RPMI8226 (cell line): ENCODE results near the gene AUH.
A peak's percentile ranks its signal among the peaks of the same experiment; 100 is the strongest.
"Not testable (repeated sequence)": the region's sequence is repeated elsewhere in the genome, so short reads cannot be mapped to it uniquely, and the experiment has no call there.

Experiments
- DNase-seq: peaks from one replicate; pipeline ENCODE4 v3.0.0-alpha.2; 2015

Gene AUH

GRCh38 chr9:91202736-91203283 lies 158.9 kb downstream of the AUH start:
- no peak for DNase-seq

GRCh38 chr9:91200692-91201336 lies 160.9 kb downstream of the AUH start:
- DNase-seq: no peak

DNA sequence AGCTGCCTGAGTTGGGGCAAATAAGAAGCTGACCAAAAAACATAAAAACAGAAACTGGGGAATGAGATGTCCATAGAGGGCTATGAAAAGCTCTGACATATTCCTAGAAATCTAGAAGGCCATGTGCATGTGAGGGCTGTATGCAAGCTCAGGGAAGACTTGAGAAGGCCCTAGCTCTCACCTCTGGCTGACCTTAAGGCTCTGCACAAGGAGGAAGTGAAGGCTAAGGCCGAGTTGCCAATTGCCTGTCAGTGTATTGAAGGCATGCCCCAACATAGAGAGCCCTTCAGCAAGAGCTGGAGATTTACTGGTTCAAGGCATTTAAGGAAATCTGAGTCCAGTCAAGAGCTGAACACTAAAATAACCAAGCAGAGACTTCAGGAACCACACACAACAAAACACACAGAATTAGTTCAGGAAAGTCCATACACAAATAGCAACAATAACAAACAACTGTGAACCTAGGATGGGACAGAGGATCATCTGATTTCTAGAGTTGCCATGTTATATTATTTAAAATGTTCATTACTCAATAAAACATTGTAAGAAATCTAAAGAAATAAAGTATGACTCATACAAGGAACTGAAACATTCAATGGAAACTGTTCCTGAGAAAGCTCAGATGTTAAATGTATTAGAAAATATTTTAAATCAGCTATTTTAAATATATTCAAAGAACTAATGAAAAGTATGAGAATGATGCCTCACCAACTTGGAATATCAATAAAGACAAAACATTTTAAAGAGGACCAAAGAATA lies 161.8 kb downstream of the AUH start:
- DNase-seq: peak; percentile 43

GRCh38 chr9:91198881-91199280 lies 162.8 kb downstream of the AUH start:
- DNase-seq: not testable (repeated sequence)

DNA sequence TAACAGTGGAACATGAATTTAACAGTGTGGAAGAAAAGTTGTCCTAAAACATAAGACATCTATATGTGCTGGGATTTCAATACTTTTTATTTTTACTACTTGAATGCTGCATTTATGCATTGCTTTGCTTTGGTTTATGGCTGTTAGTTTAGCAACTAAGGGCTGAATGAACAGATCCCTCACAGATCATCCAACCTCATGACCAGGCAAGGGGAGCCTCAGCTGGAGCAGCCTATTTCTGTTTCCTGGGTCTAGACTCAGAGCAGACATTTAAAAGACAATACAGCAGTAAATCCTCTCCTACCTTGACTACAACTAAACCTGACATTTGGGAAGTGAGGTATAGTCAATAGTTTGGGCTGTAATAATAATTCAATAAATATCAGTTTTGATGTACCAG lies 163.3 kb downstream of the AUH start:
- DNase-seq: no peak

DNA sequence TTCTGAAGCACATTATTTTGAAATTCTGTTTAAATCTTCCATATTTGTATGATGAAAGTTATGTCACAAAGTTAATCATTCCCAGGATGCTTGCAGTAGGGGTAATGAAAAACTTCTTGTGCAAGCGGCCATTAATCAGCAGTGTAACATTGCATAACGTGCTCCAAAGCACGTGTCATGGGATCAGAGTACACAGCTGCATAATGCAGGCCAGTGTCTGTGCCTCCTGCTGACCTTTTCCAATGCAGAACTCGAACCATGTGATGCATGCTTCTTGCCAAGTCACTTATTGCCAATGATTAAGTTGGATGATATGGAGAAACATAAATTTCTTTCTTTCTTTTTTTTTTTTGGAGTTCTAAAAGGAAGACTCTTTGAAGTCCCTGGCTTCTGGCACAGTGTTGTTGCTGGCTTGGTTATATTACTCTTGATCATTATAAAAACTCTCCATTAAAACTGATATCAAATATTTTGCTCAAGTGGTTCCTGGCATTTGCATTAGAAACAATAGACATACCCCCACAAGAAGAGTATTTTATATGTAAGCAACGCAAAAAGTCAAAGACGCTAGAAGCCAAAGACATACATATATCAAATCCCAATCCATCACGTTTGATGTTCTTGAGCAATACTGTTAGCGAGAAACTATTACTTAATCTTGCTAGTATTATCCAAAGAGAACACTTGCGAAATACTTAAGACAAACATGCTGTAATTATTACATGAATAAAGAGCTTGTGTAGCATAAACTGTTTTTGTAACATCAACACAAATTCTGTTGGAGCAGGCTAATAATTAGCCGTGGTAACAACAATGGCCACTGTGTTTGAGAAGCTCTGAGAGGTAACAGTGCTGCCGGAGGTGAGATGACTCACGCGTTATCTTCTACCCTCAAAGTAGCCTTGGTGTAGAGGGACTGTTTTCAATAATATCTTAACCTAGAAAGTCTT lies 164.2 kb downstream of the AUH start:
- no peak for DNase-seq

GRCh38 chr9:91196103-91196950 lies 165.4 kb downstream of the AUH start:
- no peak for DNase-seq

GRCh38 chr9:91195372-91196012 lies 166.2 kb downstream of the AUH start:
- no peak for DNase-seq

- peak; percentile 82 for DNase-seq
These were observed 167.9 kb downstream of the AUH start for GRCh38 chr9:91193658-91194391.

DNA sequence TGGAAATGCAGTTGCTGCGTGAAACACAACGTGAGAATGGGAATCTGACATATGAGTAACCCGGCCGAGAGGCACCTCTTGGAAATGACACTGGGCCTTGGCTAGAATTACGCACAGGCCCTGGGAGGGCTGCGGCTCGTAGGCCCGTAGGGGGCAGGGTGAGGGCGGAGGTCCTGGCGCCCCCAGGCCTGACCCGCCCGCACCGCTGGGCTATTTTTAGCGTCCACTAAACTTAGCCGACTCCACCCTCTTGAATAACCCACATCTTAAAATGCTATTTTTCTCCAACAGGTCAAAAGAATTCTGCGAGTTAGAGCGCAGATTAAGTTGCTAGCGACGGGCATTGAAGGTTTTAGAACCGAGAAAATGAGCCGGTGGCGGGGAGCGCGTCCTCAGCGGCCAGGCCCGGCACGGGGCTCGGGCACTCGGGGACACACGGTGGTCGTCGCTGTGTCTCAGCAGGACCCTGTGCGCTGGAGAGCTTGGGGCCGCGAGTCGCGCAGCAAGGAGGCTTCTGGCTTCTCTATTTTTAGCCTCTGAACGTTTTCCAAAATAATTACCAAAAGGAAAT lies 168.5 kb downstream of the AUH start:
- peak; percentile 81 for DNase-seq

DNA sequence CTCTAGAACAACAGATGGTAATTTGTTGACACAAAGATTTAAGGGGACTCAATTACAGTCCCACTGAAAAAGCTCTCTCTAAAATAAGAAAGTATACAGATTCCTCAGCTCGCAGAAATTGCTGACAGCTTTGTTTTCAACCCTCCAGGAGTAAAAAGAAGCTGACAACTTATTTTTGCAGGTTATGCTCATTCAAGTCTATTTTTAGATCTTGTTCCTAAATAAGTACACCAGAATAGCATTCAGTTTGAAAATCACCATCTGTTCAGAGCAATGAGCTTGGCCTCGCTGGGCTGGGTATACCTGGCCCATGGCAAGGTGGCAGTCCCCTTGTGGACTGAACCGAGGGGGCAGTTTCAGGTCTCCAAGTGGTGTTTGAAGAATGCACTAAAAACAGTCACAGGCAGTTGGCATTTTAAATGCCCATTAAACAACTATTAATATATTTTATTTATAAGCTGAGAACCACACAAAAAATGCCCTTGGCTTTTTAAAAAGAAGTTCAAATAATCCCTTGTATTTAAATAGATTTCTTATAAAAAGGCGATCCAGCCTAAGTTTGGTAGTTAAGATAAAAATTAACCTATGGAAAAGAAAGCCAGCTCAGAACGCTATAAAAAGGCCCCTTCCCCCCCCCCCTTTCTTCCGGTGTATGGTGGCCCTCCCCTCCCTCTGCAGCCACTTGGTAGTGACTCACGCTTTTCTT lies 169.2 kb downstream of the AUH start:
- peak; percentile 90 for DNase-seq

DNA sequence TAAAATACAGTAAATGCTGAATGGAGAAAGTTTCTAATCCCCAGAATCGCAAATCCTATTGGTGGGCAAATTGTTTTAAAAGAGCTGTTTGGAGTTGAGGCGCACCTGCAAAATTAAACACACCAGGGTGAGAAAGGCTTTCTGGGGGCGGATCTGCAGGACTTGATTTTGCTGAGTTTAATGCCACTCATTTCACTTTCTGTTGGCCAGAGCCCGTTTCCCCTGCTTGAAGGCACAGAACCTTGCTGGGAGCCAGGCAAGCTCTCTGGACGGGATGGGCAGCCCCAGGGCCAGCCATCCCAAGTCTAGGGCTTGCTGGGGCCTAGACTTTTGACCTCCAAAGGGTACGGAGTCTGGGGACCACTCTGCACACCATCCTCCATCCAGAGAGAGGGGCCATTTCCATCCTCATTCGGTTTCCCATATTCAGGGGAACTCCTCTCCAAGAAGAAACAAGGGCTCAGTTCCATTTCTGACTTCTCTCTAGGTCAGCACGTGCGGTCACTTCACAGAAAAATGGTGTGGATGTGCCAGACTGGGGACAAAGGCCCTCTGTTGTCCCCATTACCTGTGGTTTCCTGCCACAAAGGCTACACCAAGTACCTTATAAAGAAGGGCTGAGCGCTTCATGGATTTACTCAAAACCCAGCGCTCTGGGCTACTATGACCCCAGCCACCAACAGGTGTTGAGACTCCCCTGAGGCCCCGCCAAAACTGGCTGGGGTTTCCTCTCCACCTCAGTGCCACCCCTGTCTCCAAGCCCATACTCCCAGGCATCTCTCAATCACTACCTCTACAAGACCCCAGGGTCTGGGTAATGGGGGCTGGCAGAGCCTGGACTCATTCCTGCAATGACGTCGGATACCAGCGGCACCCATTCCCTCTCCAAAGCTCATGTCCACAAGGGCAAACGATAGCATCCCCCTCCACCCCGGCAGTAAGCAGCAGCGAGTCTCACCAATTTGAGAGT lies 170.0 kb downstream of the AUH start:
- peak; percentile 85 for DNase-seq

- no peak for DNase-seq
These were observed 171.7 kb downstream of the AUH start for GRCh38 chr9:91190062-91190461.

DNA sequence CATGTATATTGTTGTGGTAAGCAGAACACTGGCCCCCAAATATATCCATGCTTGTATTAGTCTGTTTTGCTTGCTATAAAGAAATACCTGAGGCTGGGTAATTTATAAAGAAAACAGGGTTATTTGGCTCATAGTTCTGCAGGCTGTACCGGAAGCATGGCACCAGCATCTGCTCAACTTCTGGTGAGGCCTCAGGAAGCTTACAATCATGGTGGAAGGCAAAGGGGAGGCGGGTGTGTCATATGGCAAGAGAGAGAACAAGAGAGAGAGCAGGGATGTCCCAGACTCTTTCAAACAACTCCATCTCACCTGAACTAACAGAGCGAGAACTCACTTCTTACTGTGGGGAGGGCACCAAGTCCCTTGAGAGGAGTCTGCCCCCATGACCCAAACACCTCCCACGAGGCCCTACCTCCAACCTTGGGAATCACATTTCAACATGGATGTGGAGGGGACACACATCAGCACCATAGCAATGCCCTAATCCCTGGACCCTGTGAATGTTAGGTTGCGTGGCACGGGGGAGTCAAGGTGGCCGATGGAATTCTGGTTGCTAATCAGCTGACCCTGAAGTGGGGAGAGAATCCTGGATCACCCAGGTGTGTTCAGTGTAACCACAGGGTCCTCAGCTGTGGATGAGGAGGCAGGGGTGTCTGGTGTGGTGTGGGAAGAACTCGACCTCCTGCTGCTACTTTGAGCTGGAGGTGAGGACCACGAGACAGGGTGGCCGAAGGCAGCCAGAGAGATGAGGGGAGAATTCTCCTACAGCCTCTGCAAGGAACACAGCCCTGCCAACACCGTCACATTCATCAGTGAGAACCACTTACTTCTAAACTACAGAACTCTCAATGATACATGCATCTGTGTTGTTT lies 172.8 kb downstream of the AUH start:
- DNase-seq: no peak

DNA sequence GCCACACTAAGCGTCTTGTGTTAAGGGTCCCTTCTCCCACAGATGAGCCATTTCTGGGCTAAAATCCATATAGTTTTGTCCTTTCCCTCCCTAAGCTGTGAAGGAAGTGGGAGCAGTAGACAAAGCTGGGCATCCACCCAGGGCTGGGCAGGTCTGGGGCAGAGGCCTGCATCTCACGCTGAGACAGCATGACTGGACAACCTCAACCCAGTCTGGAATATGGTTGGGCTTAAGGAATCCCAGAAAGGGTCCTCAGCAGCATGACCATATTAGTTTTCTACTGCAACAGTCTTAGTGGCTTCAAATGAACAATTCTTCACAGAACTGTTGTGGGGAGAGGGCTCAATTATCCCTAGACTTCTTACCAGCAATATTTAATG lies 173.8 kb downstream of the AUH start:
- no peak for DNase-seq

DNA sequence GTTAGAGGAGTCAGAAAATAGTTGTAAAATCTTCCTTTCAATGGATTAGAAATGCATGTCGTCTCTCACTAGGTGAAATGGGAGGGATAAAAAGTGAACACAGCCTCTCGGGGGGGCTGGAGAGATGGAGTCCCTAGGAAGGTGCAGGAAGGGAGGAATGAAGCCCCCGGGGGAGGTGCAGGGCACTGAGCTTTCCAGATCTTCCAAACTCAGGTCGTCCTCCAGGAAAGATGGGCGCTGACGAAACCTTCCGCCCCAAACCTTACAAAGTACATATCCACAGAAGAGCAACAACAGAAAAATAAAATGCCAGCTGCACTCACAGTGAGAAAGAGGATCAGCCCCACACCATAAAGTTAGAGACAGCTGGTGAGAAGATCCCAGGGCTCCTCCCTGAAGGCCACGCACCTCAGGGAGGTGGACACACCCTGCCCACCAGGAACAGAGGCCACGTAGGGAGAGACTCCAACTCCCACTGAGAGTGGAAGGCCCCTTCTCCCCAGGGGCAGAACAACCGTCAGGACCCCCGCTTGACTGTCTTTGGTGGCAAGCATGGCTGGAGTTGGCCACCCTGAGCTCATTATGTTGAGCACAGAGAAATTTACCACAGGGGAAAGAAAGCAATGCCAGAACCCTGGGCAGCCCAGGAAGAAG lies 174.3 kb downstream of the AUH start:
- no peak for DNase-seq

- DNase-seq: peak; percentile 27
These were observed 175.0 kb downstream of the AUH start for GRCh38 chr9:91186632-91187108.
